Thyroid gland (tissue), 4 donors: ENCODE measurements around the gene ANGPTL4.

Experiments used
- CTCF ChIP-seq, 6 experiments: fragments of 200-600 bp in 3 of 6; fragments of 450-650 bp in 3 of 6; sonication (generic) in 3 of 6; IDR thresholded peaks; one replicate each; pipeline ENCODE4 v1.5.1; 2016 to 2019; ENCODE audit warnings: antibody characterized with exemption in 6 of 6, mild to moderate bottlenecking in 2 of 6, inconsistent platforms in 1 of 6, moderate library complexity in 1 of 6
- POLR2A ChIP-seq, 2 donors: fragments of 450-650 bp; IDR thresholded peaks; one replicate each; pipeline ENCODE4 v1.6.1; 2017; ENCODE audit warnings: antibody characterized with exemption in 2 of 2, mild to moderate bottlenecking in 2 of 2, moderate library complexity in 1 of 2

- TF ChIP-seq CTCF (IDR thresholded peaks at IDR 0.05) (no peak), POLR2A (IDR thresholded peaks at IDR 0.05) (no peak)
Measured at GRCh38 chr19:8358948-8359347, 5.0 kb upstream of the ANGPTL4 start.
